Omental fat pad (tissue), 4 donors: Measurements from ENCODE around the gene PLEKHH1. TPM values are rescaled to one million over a fixed set of nuclear protein-coding genes. Genes with fewer than 3 reads are reported as not detected.

Source experiments
- ATAC-seq: fragments of 150-250 bp; one replicate; pipeline ENCODE4 v1.9.1; 2016; ENCODE audit warnings: mild to moderate bottlenecking, moderate library complexity; ENCODE audit not compliant: low FRiP score
- DNase-seq: peaks from one replicate; pipeline ENCODE4 v3.0.0-alpha.2; 2019; ENCODE audit warnings: low spot score
- CTCF ChIP-seq, 3 donors: fragments of 450-650 bp; IDR thresholded peaks; one replicate each; pipeline ENCODE4 v1.5.1; 2016 to 2017; ENCODE audit warnings: antibody characterized with exemption in 3 of 3, mild to moderate bottlenecking in 3 of 3, moderate library complexity in 2 of 3
- total RNA-seq, 4 donors: library from RNA; depleted of rRNA; stranded (reverse); fragments of >200 nt; gene quantifications; one replicate each; pipeline ENCODE4 v1.1.0, GENCODE V29; 2016

Gene PLEKHH1
- total RNA-seq, 4 donors from 2014 or later = 1.7 to 7.5 (median 5.5) TPM

DNA sequence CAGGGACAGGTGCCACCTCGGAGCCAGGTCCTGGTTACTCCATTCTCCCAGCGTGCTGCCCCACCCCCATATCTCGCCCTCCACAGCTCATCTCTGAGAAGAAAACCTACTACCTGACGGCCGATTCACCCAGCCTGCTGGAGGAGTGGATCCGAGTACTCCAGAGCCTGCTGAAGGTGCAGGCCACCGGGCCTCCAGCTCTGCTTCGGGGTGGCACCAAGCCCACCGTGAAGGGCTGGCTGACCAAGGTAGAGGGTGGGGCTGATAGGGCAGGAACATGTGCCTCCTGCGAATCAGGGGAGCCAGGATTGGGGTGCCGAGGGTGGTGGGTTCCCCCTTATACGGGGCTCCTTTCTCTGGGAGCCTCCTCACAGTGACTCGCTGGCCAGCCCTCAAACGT lies 41.1 kb downstream of the PLEKHH1 start:
- DNase-seq (no peak), ATAC-seq (no peak)
- no peak for TF ChIP-seq CTCF (IDR thresholded peaks at IDR 0.05)

GRCh38 chr14:67574806-67575205 lies 41.7 kb downstream of the PLEKHH1 start:
- DNase-seq (no peak), ATAC-seq (no peak)

GRCh38 chr14:67575684-67576083 lies 42.6 kb downstream of the PLEKHH1 start:
- TF ChIP-seq CTCF (IDR thresholded peaks at IDR 0.05) = no peak
- no peak for ATAC-seq
- no peak for DNase-seq

More at GRCh38 chr14:67574806-67575205, 41.7 kb downstream of the PLEKHH1 start:
- no peak for TF ChIP-seq CTCF (IDR thresholded peaks at IDR 0.05)

GRCh38 chr14:67576216-67576955 lies 43.3 kb downstream of the PLEKHH1 start:
- no peak for ATAC-seq
- DNase-seq = no peak
- TF ChIP-seq CTCF (IDR thresholded peaks at IDR 0.05) = no peak

DNA sequence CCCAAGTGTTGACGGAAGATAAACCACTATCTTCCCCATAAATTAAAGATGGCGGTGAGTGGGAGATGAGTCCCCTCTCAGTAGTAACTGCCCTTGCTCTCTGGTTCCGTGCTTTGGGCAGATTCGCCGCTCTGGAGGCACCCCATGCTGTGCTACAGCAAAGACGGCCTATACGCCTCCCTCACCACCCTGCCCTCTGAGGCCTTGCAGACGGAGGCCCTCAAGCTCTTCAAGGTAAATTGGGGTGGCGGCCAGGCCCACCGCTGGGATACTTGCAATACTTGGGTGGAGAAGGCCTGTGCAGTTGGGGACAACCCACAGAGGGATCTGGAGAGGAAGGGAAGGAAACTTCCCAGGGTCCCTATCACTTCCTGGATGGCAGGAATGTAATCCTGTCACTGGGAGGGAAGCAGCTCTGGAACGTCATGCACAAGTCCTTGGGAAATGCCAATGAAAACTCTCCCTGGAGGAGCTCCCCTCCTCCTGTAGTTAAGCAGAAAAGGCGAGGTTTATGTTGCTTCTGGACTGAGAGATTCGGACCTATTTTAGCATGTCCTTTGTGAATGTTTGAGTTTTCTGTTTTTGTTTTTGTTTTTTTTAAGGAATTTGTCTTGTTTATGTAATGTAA lies 44.2 kb downstream of the PLEKHH1 start:
- TF ChIP-seq CTCF (IDR thresholded peaks at IDR 0.05) = no peak

GRCh38 chr14:67577909-67578749 lies 45.0 kb downstream of the PLEKHH1 start:
- DNase-seq (no peak), ATAC-seq (no peak)

More for the DNA sequence above, 44.2 kb downstream of the PLEKHH1 start:
- DNase-seq (no peak), ATAC-seq (no peak)

More at GRCh38 chr14:67577909-67578749, 45.0 kb downstream of the PLEKHH1 start:
- TF ChIP-seq CTCF (IDR thresholded peaks at IDR 0.05) = no peak
